ENCODE data around the gene TNFSF11. TPM values are rescaled to one million over a fixed set of nuclear protein-coding genes. Genes with fewer than 3 reads are reported as not detected.

Gene TNFSF11
- polyA plus RNA-seq, 3 donors = not detected

- no peak for TF ChIP-seq CTCF (IDR thresholded peaks at IDR 0.05)
- Histone ChIP-seq H3K4me2 (replicated peaks; ENCODE audit: extremely low read depth, low read length, poor library complexity, severe bottlenecking) (no peak overlapping the region), H4K20me1 (ENCODE audit: insufficient read depth, low read length) (no peaks in the 10 kb centered on the region), H2AFZ (ENCODE audit: insufficient read depth, low read depth, low read length, poor library complexity, severe bottlenecking) (no peak overlapping the region), H3K36me3 (replicated peaks in 1 of 2; ENCODE audit: control insufficient read depth in 1 of 2, insufficient read depth in 2 of 2, low read length in 2 of 2) (no peaks in the 10 kb centered on the region), H3K4me1 (ENCODE audit: control insufficient read depth in 1 of 2, insufficient read depth in 2 of 2, low read length in 2 of 2) (peaks cover 8 to 9% of the 10 kb centered on the region in 2 donors), H3K79me2 (ENCODE audit: insufficient read depth, low read length) (no peaks in the 10 kb centered on the region), H3K9ac (ENCODE audit: insufficient read depth, low read length, poor library complexity, severe bottlenecking) (no peak overlapping the region), H3K27me3 (ENCODE audit: control insufficient read depth in 2 of 2, insufficient read depth in 2 of 2, low read length in 2 of 2) (no peaks in the 10 kb centered on the region), H3K27ac (ENCODE audit: low read depth in 1 of 2, low read length in 2 of 2) (no peak overlapping the region), H3K9me3 (replicated peaks in 1 of 2; ENCODE audit: control insufficient read depth in 1 of 2, insufficient read depth in 1 of 2, low read length in 2 of 2) (no peaks in the 10 kb centered on the region), H3K4me3 (replicated peaks in 1 of 3; ENCODE audit: low read depth in 2 of 3, low read length in 3 of 3) (no peak overlapping the region)
- Mint-ChIP-seq H3K9me3 (peaks cover 0 to 6% (median 0%) of the 10 kb centered on the region in 7 donors), H3K4me3 (no peak overlapping the region), H3K27ac (no peak overlapping the region), H3K4me1 (peaks cover 8% of the 10 kb centered on the region), H3K27me3 (ENCODE audit: low read depth in 3 of 3) (peaks cover 0 to 4% (median 4%) of the 10 kb centered on the region in 3 donors), H3K36me3 (no peaks in the 10 kb centered on the region)
- no peak for DNase-seq
- 100% methylated on average over 1 of the region's 2 CpGs for WGBS (ENCODE audit: insufficient coverage)
- intact Hi-C loops (cut with micrococcal nuclease) = no loop called here
These were observed 22.3 kb upstream of the TNFSF11 start for GRCh38 chr13:42551611-42552010.

GRCh38 chr13:42553098-42554046, 20.6 kb upstream of the TNFSF11 start:
- Mint-ChIP-seq H3K27me3 (ENCODE audit: low read depth in 3 of 3) (peaks cover 0 to 4% (median 4%) of the 10 kb centered on the region in 3 donors), H3K27ac (no peak overlapping the region), H3K4me1 (peaks cover 8% of the 10 kb centered on the region), H3K9me3 (peaks cover 0 to 6% (median 3%) of the 10 kb centered on the region in 7 donors), H3K4me3 (no peak overlapping the region), H3K36me3 (no peaks in the 10 kb centered on the region)
- TF ChIP-seq CTCF (IDR thresholded peaks at IDR 0.05) = no peak
- H3K79me2 ChIP-seq (ENCODE audit: insufficient read depth, low read length) = no peaks in the 10 kb centered on the region
- H3K4me3 ChIP-seq (replicated peaks in 1 of 3; ENCODE audit: low read depth in 2 of 3, low read length in 3 of 3) = no peak overlapping the region
- H3K27me3 ChIP-seq (ENCODE audit: control insufficient read depth in 2 of 2, insufficient read depth in 2 of 2, low read length in 2 of 2) = no peaks in the 10 kb centered on the region
- H3K9me3 ChIP-seq (replicated peaks in 1 of 2; ENCODE audit: control insufficient read depth in 1 of 2, insufficient read depth in 1 of 2, low read length in 2 of 2) = no peaks in the 10 kb centered on the region
- intact Hi-C loops (cut with micrococcal nuclease) = no loop called here
- H3K4me1 ChIP-seq (ENCODE audit: control insufficient read depth in 1 of 2, insufficient read depth in 2 of 2, low read length in 2 of 2) = peaks cover 8 to 9% of the 10 kb centered on the region in 2 donors
- no peak overlapping the region for H3K9ac ChIP-seq (ENCODE audit: insufficient read depth, low read length, poor library complexity, severe bottlenecking)
- WGBS (ENCODE audit: insufficient coverage) = no CpG with 5 or more reads among the region's 3 CpGs
- no peak for DNase-seq
- no peaks in the 10 kb centered on the region for H4K20me1 ChIP-seq (ENCODE audit: insufficient read depth, low read length)
- no peak overlapping the region for H3K4me2 ChIP-seq (replicated peaks; ENCODE audit: extremely low read depth, low read length, poor library complexity, severe bottlenecking)
- H3K36me3 ChIP-seq (replicated peaks in 1 of 2; ENCODE audit: control insufficient read depth in 1 of 2, insufficient read depth in 2 of 2, low read length in 2 of 2) = no peaks in the 10 kb centered on the region
- H3K27ac ChIP-seq (ENCODE audit: low read depth in 1 of 2, low read length in 2 of 2) = no peak overlapping the region
- no peak overlapping the region for H2AFZ ChIP-seq (ENCODE audit: insufficient read depth, low read depth, low read length, poor library complexity, severe bottlenecking)
